Stomach (tissue), 9 donors: Measurements from ENCODE around the gene KCNJ15. TPM values are rescaled to one million over a fixed set of nuclear protein-coding genes. Genes with fewer than 3 reads are reported as not detected.

Experiments used
- DNase-seq, 2 donors: peaks; one replicate each; pipeline versions ENCODE4 v3.0.0 to v3.0.0-alpha.2; 2013 to 2019
- H3K27ac ChIP-seq, 5 donors: fragments of 200-600 bp in 4 of 5; sonication (generic) in 4 of 5; one replicate each; pipeline ENCODE4 v1.5.1; 2013 to 2019; ENCODE audit warnings: mild to moderate bottlenecking in 1 of 5, moderate library complexity in 1 of 5
- H3K27me3 ChIP-seq, 3 donors: fragments of 200-600 bp; sonication (generic); one replicate each; pipeline ENCODE4 v1.5.1; 2017 to 2019; ENCODE audit warnings: mixed run types in 1 of 3
- H3K36me3 ChIP-seq, 4 donors: fragments of 200-600 bp; sonication (generic); 1 replicate in 3 of 4; 2 replicates in 1 of 4; pipeline ENCODE4 v1.5.1; 2016 to 2019
- H3K4me1 ChIP-seq, 4 donors: fragments of 200-600 bp; sonication (generic); one replicate each; pipeline ENCODE4 v1.5.1; 2016 to 2019
- H3K4me3 ChIP-seq, 4 donors: fragments of 200-600 bp; sonication (generic) in 3 of 4; one replicate each; pipeline ENCODE4 v1.5.1; 2016 to 2019; ENCODE audit warnings: mild to moderate bottlenecking in 1 of 4
- H3K9me3 ChIP-seq, 4 donors: fragments of 200-600 bp; sonication (generic); one replicate each; pipeline ENCODE4 v1.5.1; 2016 to 2019
- CTCF ChIP-seq, 7 experiments: fragments of 450-650 bp in 4 of 7; fragments of 200-600 bp in 3 of 7; sonication (generic) in 3 of 7; IDR thresholded peaks; one replicate each; pipeline ENCODE4 v1.5.1; 2016 to 2019; ENCODE audit warnings: antibody characterized with exemption in 7 of 7, control low read depth in 2 of 7, mild to moderate bottlenecking in 1 of 7
- EP300 ChIP-seq: sonication (generic); formaldehyde crosslinking; IDR thresholded peaks from one replicate; pipeline ENCODE4 v1.6.1; 2017; ENCODE audit warnings: antibody characterized with exemption
- POLR2A ChIP-seq, 4 donors: fragments of 450-650 bp; IDR thresholded peaks; one replicate each; pipeline ENCODE4 v1.6.1; 2016; ENCODE audit warnings: antibody characterized with exemption in 4 of 4, control low read depth in 2 of 4, mild to moderate bottlenecking in 1 of 4, moderate library complexity in 1 of 4
- POLR2AphosphoS5 ChIP-seq, 3 donors: sonication (generic); formaldehyde crosslinking; IDR thresholded peaks; one replicate each; pipeline ENCODE4 v1.6.1; 2016; ENCODE audit warnings: antibody characterized with exemption in 3 of 3
- WGBS, 5 donors: extraction: QIAGEN DNeasy Blood & Tissue Kit in 3 of 5; methylation state at CpG; one replicate each; pipeline versions ENCODE4 v1.1.5 to v1.1.7; 2013 to 2018; 5-methylcytosine and 5-hydroxymethylcytosine counted together
- intact Hi-C: fragments of 100-400 bp; cut with DNase I; formaldehyde crosslinking; loops from one replicate; pipeline ENCODE4 v1.15.1; 2023; ENCODE audit warnings: low total_unique reads
- polyA plus RNA-seq, 3 donors: library from polyadenylated mRNA; stranded (reverse); fragments of 200-250 nt; gene quantifications; one replicate each; pipeline ENCODE4 v1.2.3, GENCODE V29; 2013
- total RNA-seq, 5 donors: library from RNA; depleted of rRNA; stranded (reverse); fragments of >200 nt; gene quantifications; one replicate each; pipeline versions ENCODE4 v1.1.0 to v1.2.3, GENCODE V29; 2014 to 2016
- donor health status: healthy with polysubstance abuse.
- donor health status: Bipolar disorder and iron deficiency.
- donor health status: healthy.

KCNJ15 gene
- total and polyA plus RNA-seq, 8 donors = 3.5 to 38.4 (median 7.3) TPM; not detected in 1

DNA sequence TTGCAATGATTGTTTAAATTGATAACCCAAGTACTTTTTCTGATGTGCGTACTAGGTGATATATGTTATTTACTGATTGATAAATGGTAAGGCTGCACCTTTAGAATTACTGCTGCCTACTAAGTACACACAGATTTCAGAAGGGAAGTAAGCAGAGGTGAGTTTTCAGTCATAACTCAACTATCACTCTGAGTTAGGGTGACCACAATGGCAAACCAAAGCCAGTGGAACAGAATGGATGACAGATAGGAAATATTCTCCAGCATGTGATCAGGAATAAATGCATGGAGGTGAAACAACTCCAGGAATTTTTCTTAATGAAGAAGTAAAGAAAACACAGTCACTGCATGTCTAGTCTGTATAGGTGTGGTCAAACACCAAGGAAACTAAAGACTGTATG is 7.5 kb upstream of the KCNJ15 start:
- H3K4me3 ChIP-seq = no peak overlapping the region
- 26 to 58% (median 45%) methylated on average over 1 of the region's 1 CpG for WGBS, 5 donors
- no peaks in the 10 kb centered on the region for H3K36me3 ChIP-seq
- intact Hi-C loops = no loop called here
- no peak for DNase-seq
- TF ChIP-seq EP300 = no peak
- peaks cover 0 to 45% (median 24%) of the 10 kb centered on the region in 4 donors for H3K4me1 ChIP-seq
- no peaks in the 10 kb centered on the region for H3K27me3 ChIP-seq
- H3K9me3 ChIP-seq = no peaks in the 10 kb centered on the region
- H3K27ac ChIP-seq = no peak overlapping the region

DNA sequence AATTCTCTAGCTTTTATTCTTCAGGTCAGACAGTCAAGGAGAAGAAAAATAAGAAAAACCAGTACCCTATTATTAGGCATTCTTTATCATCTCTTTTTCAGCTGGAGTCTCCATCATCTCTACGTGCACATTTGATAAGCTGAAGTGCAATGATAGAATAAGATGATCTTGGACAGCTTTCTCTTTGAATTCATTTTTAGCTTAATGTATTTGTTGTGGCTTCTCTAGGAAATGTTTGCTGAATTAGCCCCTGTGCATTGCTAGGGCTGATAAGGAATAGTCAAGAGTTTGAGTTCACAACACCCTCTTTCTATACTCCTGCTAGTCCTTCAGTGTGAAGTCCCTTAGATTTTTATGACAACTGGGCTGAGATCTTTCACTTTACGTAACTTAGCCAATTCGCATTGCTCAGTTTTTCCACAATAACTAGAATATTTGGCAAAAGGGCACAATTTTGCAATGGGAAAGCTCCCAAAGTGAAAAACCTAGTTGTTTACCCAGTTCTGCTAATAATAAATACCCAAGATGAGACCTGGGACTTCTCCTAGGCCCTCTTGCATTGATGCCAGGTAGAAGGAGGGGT is 7.0 kb upstream of the KCNJ15 start:
- no peak overlapping the region for H3K4me3 ChIP-seq
- no peaks in the 10 kb centered on the region for H3K36me3 ChIP-seq
- TF ChIP-seq CTCF (IDR thresholded peaks at IDR 0.05) = no peak
- H3K4me1 ChIP-seq = peaks cover 0 to 42% (median 24%) of the 10 kb centered on the region in 4 donors
- intact Hi-C loops = no loop called here
- peaks cover 0 to under 1% (median 0%) of the 10 kb centered on the region in 3 donors for H3K27me3 ChIP-seq
- no peak for DNase-seq
- H3K9me3 ChIP-seq = no peaks in the 10 kb centered on the region
- WGBS, 5 donors = 73 to 81% (median 78%) methylated on average over 3 of the region's 3 CpGs
- H3K27ac ChIP-seq = peak overlapping the region in 1 of 5 donors; percentile 0

DNA sequence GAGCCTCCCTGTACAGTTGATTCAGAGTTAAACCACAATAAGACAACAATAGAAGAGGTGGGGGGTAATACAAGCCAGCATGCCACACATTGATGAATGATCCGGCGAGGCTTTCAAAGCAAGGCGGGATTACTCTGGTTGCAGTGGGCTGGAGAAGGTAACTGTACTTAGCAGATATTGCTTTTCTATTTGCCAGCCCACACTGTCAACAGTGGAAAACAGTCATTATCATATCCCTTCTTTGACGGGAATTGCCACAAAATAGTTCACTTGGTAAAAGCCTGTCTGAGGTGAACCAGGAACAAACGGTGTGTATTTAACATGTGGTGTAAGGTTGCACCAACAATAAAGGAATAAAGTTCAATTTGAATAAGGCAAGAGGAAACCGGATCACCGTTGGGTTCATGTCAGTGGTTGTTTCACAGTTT is 5.8 kb upstream of the KCNJ15 start:
- TF ChIP-seq POLR2AphosphoS5 (IDR thresholded peaks at IDR 0.05) = peak in 1 of 3 donors; percentile 34
- TF ChIP-seq EP300 = no peak
- TF ChIP-seq POLR2A (IDR thresholded peaks at IDR 0.05) = no peak
- no peak for TF ChIP-seq CTCF (IDR thresholded peaks at IDR 0.05)
- WGBS, 5 donors = 29 to 55% (median 49%) methylated on average over 7 of the region's 7 CpGs
- H3K27me3 ChIP-seq = peaks cover 0 to 13% (median 3%) of the 10 kb centered on the region in 3 donors
- peaks cover 0 to 42% (median 24%) of the 10 kb centered on the region in 4 donors for H3K4me1 ChIP-seq
- H3K9me3 ChIP-seq = no peaks in the 10 kb centered on the region
- H3K27ac ChIP-seq = peak overlapping the region in 4 of 5 donors; percentile 25 to 43 (median 30)
- intact Hi-C loops = no loop called here
- no peak overlapping the region for H3K4me3 ChIP-seq
- H3K36me3 ChIP-seq = no peaks in the 10 kb centered on the region
- DNase-seq = peak in 1 of 2 donors; percentile 35

DNA sequence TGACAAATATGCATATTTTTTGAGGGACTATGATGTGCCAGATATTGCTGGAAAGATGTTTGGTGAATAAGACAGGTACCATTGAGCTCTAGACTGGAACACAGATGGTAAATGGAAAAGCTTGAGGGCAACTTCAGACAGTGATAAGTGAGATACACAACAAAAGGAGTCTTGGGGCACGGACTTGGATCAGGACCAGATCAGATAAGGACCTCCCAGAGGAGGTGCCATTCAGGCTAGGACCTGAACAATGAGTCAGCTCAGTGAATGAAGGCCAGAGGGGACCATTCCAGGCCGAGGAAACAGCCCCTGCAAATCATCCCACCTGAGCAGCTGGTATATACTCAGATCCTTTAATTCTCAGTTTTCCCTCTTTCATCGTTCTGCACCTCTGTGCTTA is 1.8 kb upstream of the KCNJ15 start:
- DNase-seq = peak in 1 of 2 donors; percentile 39
- TF ChIP-seq POLR2A (IDR thresholded peaks at IDR 0.05) = no peak
- TF ChIP-seq POLR2AphosphoS5 (IDR thresholded peaks at IDR 0.05) = peak in 1 of 3 donors; percentile 12
- no peak for TF ChIP-seq EP300
- TF ChIP-seq CTCF (IDR thresholded peaks at IDR 0.05) = no peak
- Histone ChIP-seq H3K27me3 (peaks cover 0 to 31% (median 8%) of the 10 kb centered on the region in 3 donors), H3K36me3 (no peaks in the 10 kb centered on the region), H3K9me3 (no peaks in the 10 kb centered on the region), H3K4me3 (no peak overlapping the region), H3K27ac (peak overlapping the region in 1 of 5 donors; percentile 7), H3K4me1 (peaks cover 0 to 50% (median 10%) of the 10 kb centered on the region in 4 donors)
- WGBS, 5 donors = 44 to 64% (median 53%) methylated on average over 3 of the region's 3 CpGs
- intact Hi-C loops = no loop called here

DNA sequence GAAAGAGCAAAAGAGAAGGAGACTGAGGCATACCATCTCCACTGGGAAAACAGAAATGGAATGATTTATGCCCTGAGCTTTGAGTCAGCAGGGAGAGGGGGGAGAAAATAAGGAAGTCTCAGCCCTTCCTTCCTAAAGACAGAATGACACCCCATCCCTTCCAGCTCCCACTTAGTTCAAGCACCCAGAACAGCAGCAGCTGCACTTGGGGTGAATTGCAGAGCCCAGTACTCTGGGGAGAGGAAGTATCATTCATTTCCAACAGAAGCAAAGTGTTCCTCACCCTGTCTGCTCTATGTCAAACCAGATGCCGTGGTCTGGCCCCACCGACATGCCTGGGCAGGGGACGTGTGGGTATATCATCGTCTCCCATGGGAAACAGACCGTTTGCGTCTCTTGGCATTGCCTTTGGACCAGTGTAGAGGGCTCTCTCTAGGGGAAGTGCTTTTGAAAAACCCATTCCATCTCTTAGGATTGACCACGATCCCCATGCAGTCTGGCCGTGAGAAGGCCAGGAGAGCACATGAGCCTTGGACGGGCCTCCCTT is 1.1 kb upstream of the KCNJ15 start:
- no peak overlapping the region for H3K4me3 ChIP-seq
- no peak for DNase-seq
- no peak for TF ChIP-seq POLR2A (IDR thresholded peaks at IDR 0.05)
- no peak for TF ChIP-seq EP300
- no peak for TF ChIP-seq CTCF (IDR thresholded peaks at IDR 0.05)
- no peak for TF ChIP-seq POLR2AphosphoS5 (IDR thresholded peaks at IDR 0.05)
- no peaks in the 10 kb centered on the region for H3K36me3 ChIP-seq
- H3K4me1 ChIP-seq = peaks cover 0 to 44% (median 7%) of the 10 kb centered on the region in 4 donors
- H3K27ac ChIP-seq = peak overlapping the region in 1 of 5 donors; percentile 7
- 75 to 87% (median 82%) methylated on average over 9 of the region's 9 CpGs for WGBS, 5 donors
- intact Hi-C loops = no loop called here
- peaks cover 0 to 31% (median 8%) of the 10 kb centered on the region in 3 donors for H3K27me3 ChIP-seq
- no peaks in the 10 kb centered on the region for H3K9me3 ChIP-seq
